ENCODE results near the gene TRMT112.

DNA sequence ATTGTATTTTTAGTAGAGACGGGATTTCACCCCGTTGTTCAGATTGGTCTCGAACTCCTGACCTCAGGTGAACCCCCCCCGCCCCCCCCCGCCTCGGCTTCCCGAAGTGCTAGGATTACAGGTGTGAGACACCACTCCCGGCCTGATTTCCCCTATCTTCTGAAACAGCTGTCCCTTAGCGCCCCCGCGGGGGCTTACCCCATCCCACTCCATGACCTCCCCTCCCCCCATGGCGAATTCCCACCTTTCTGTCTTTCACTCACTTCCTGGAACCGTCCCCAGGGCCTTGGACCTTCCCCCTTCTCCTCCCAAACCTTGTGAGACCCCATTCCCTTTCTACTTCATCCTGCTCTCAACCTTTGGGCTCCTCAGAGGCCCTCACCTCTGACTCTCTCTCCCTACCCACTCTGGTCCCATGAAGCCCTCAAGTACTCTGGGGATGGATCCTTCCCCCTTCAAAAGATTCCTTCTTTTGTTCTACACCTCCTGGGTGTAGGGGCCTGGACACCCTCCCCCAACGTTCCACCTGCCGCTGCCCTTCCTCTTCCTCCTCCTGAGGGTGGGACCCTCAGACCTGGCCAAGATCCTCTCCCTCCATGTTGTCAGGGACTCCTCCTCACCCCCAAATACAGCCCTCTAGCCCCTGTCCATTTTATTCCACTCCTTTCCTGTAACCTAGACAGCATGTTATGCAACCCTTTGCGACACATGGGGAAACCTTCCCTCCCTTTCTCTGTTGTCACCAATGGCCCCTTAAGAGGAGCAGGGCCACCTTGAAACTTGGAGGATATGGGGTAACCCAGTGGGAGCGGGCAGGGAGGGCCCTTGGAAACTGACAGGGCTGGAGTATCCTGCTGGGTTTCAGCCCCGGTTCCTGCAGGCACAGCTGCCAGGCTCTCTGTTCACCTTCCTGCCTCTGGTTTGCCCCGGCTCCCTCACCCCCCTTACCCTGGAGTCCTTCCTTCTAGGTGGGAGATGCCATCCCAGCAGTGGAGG, 1.7 kb upstream of the TRMT112 start:
- TF ChIP-seq POLR2A (IDR thresholded peaks at IDR 0.05), result no peak
- TF ChIP-seq, protein P1, sequence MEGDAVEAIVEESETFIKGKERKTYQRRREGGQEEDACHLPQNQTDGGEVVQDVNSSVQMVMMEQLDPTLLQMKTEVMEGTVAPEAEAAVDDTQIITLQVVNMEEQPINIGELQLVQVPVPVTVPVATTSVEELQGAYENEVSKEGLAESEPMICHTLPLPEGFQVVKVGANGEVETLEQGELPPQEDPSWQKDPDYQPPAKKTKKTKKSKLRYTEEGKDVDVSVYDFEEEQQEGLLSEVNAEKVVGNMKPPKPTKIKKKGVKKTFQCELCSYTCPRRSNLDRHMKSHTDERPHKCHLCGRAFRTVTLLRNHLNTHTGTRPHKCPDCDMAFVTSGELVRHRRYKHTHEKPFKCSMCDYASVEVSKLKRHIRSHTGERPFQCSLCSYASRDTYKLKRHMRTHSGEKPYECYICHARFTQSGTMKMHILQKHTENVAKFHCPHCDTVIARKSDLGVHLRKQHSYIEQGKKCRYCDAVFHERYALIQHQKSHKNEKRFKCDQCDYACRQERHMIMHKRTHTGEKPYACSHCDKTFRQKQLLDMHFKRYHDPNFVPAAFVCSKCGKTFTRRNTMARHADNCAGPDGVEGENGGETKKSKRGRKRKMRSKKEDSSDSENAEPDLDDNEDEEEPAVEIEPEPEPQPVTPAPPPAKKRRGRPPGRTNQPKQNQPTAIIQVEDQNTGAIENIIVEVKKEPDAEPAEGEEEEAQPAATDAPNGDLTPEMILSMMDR (IDR thresholded peaks at IDR 0.05), result no peak
